SK-N-SH (cell line): ENCODE results near the gene BTNL2. TPM values are rescaled to one million over a fixed set of nuclear protein-coding genes. Genes with fewer than 3 reads are reported as not detected.

Experiments used
- CTCF ChIA-PET: fragments of 300-600, 350-600 bp; formaldehyde crosslinking; extraction: SDS; loops from one replicate; lab custom pipeline; 2021; lab: Yijun Ruan, JAX
- POLR2A ChIA-PET: fragments of 350-600 bp; sonication (Branson Sonifier 250); formaldehyde crosslinking; extraction: SDS; loops from one replicate; lab custom pipeline; 2020; ENCODE audit warnings: antibody characterized with exemption, inconsistent platforms; lab: Yijun Ruan, JAX
- DNase-seq: peaks from one replicate; pipeline ENCODE4 v3.0.0; 2012
- H2AFZ ChIP-seq: fragments of 200-600 bp; sonication (generic); 2 replicates; pipeline ENCODE4 v1.8.1; 2016; ENCODE audit warnings: antibody characterized with exemption, mild to moderate bottlenecking, low read depth
- H3F3A ChIP-seq: fragments of 200-600 bp; sonication (generic); replicated peaks from 2 replicates; pipeline ENCODE3; 2016; ENCODE audit warnings: antibody characterized with exemption, mild to moderate bottlenecking; ENCODE audit not compliant: insufficient read depth
- H3K27ac ChIP-seq, 2 experiments: fragments of 200-500 bp in 1 of 2; fragments of 200-600 bp in 1 of 2; sonication (Bioruptor generic) in 1 of 2; sonication (generic), shearing (Covaris generic) in 1 of 2; 2 replicates each; pipeline versions ENCODE4 v1.5.1 to v1.6.1; 2014 to 2016; ENCODE audit warnings: low read depth in 2 of 2, inconsistent platforms in 1 of 2, low read length in 1 of 2, mild to moderate bottlenecking in 1 of 2, mixed read lengths in 1 of 2
- H3K27me3 ChIP-seq: fragments of 200-600 bp; sonication (generic), shearing (Covaris generic); 2 replicates; pipeline ENCODE4 v1.6.1; 2016; ENCODE audit warnings: mixed run types; ENCODE audit not compliant: insufficient read depth
- H3K36me3 ChIP-seq, 2 experiments: fragments of 200-500 bp in 1 of 2; fragments of 200-600 bp in 1 of 2; sonication (Bioruptor generic) in 1 of 2; sonication (generic) in 1 of 2; replicated peaks in 1 of 2; 2 replicates each; pipeline versions ENCODE3 to v1.5.1; 2014 to 2016; ENCODE audit warnings: low read length in 1 of 2, mild to moderate bottlenecking in 1 of 2; ENCODE audit not compliant: insufficient read depth in 2 of 2, control insufficient read depth in 1 of 2
- H3K4me1 ChIP-seq, 2 experiments: fragments of 200-500 bp in 1 of 2; fragments of 200-600 bp in 1 of 2; sonication (Bioruptor generic) in 1 of 2; sonication (generic), shearing (Covaris generic) in 1 of 2; 2 replicates each; pipeline versions ENCODE4 v1.5.1 to v1.6.1; 2014 to 2016; ENCODE audit warnings: low read depth in 1 of 2, low read length in 1 of 2, mixed run types in 1 of 2; ENCODE audit not compliant: insufficient read depth in 2 of 2, control insufficient read depth in 1 of 2
- H3K4me2 ChIP-seq: fragments of 200-600 bp; sonication (generic), shearing (Covaris generic); 2 replicates; pipeline ENCODE4 v1.6.1; 2017; ENCODE audit warnings: mixed run types
- H3K4me3 ChIP-seq, 2 experiments: fragments of 200-500 bp in 1 of 2; fragments of 200-600 bp in 1 of 2; sonication (Bioruptor generic) in 1 of 2; sonication (generic), shearing (Covaris generic) in 1 of 2; 2 replicates each; pipeline versions ENCODE4 v1.5.1 to v1.8.1; 2014 to 2016; ENCODE audit warnings: low read depth in 2 of 2, inconsistent platforms in 1 of 2, low read length in 1 of 2, mild to moderate bottlenecking in 1 of 2, mixed read lengths in 1 of 2, moderate library complexity in 1 of 2
- H3K79me2 ChIP-seq: fragments of 200-600 bp; sonication (generic); 2 replicates; pipeline ENCODE4 v1.8.1; 2017; ENCODE audit warnings: mild to moderate bottlenecking; ENCODE audit not compliant: insufficient read depth
- H3K9ac ChIP-seq: fragments of 200-600 bp; sonication (generic); 2 replicates; pipeline ENCODE4 v1.6.1; 2017; ENCODE audit warnings: mixed run types
- H3K9me2 ChIP-seq: fragments of 200-600 bp; sonication (generic); 2 replicates; pipeline ENCODE4 v1.6.1; 2017; ENCODE audit warnings: mixed run types
- H3K9me3 ChIP-seq: fragments of 200-600 bp; sonication (generic); 2 replicates; pipeline ENCODE4 v1.6.1; 2017; ENCODE audit warnings: mixed run types, mild to moderate bottlenecking, moderate library complexity
- H4K20me1 ChIP-seq: fragments of 200-600 bp; sonication (generic); 2 replicates; pipeline ENCODE4 v1.6.1; 2017; ENCODE audit warnings: mild to moderate bottlenecking, mixed run types; ENCODE audit not compliant: insufficient read depth
- EP300 ChIP-seq, 2 experiments: IDR thresholded peaks; 2 replicates each; pipeline versions ENCODE4 v1.4.0 to v1.6.1; 2012; ENCODE audit warnings: borderline replicate concordance in 1 of 2, low read depth in 1 of 2, low read length in 1 of 2
- FOSL2 ChIP-seq: IDR thresholded peaks from 2 replicates; pipeline ENCODE4 v1.4.0; 2012; ENCODE audit warnings: low read depth, mild to moderate bottlenecking, moderate library complexity, borderline replicate concordance
- GATA2 ChIP-seq: sonication (generic); formaldehyde crosslinking; IDR thresholded peaks from 2 replicates; pipeline ENCODE4 v1.5.0; 2020; ENCODE audit warnings: mild to moderate bottlenecking, missing genetic modification reagents
- JUND ChIP-seq: IDR thresholded peaks from 2 replicates; pipeline ENCODE4 v1.4.0; 2012
- MEF2A ChIP-seq: IDR thresholded peaks from 2 replicates; pipeline ENCODE4 v1.4.0; 2012; ENCODE audit warnings: low read depth, borderline replicate concordance
- MXI1 ChIP-seq: IDR thresholded peaks from 2 replicates; pipeline ENCODE4 v1.6.1; 2012; ENCODE audit warnings: mild to moderate bottlenecking, low read depth, low read length, improper control_type of control experiment
- NRF1 ChIP-seq: IDR thresholded peaks from 2 replicates; pipeline ENCODE4 v1.6.1; 2012; ENCODE audit warnings: low read depth, mild to moderate bottlenecking, low read length
- PBX3 ChIP-seq: IDR thresholded peaks from 2 replicates; pipeline ENCODE4; 2012
- POLR2AphosphoS5 ChIP-seq: IDR thresholded peaks from 2 replicates; pipeline ENCODE4 v1.6.1; 2012; ENCODE audit warnings: low read depth, low read length
- RAD21 ChIP-seq: IDR thresholded peaks from 2 replicates; pipeline ENCODE4 v1.6.1; 2012; ENCODE audit warnings: mild to moderate bottlenecking, low read length
- RFX5 ChIP-seq: IDR thresholded peaks from 2 replicates; pipeline ENCODE4 v1.6.1; 2012; ENCODE audit warnings: mild to moderate bottlenecking, improper control_type of control experiment, low read length
- SIN3A ChIP-seq: IDR thresholded peaks from 2 replicates; pipeline ENCODE4 v1.6.1; 2012; ENCODE audit warnings: low read depth, mild to moderate bottlenecking, low read length, moderate library complexity, borderline replicate concordance
- SMC3 ChIP-seq: IDR thresholded peaks from 2 replicates; pipeline ENCODE4 v1.6.1; 2012; ENCODE audit warnings: low read depth, low read length, improper control_type of control experiment
- TAF1 ChIP-seq: IDR thresholded peaks from 2 replicates; pipeline ENCODE4 v1.6.1; 2012; ENCODE audit warnings: low read depth, mild to moderate bottlenecking, low read length, moderate library complexity, borderline replicate concordance
- TEAD4 ChIP-seq: IDR thresholded peaks from 2 replicates; pipeline ENCODE4 v1.4.0; 2012; ENCODE audit warnings: mild to moderate bottlenecking, borderline replicate concordance; ENCODE audit not compliant: insufficient read depth
- USF2 ChIP-seq: fragments of 150-350 bp; IDR thresholded peaks from 2 replicates; pipeline ENCODE4 v1.6.1; 2017; ENCODE audit warnings: antibody characterized with exemption, low read length, low read depth, borderline replicate concordance
- YY1 ChIP-seq: IDR thresholded peaks from 2 replicates; pipeline ENCODE4 v1.4.0; 2012; ENCODE audit warnings: low read depth, mild to moderate bottlenecking
- WGBS: methylation state at CpG from one replicate; pipeline ENCODE4 v1.1.6; 2017; ENCODE audit warnings: low lambda C conversion rate; 5-methylcytosine and 5-hydroxymethylcytosine counted together
- polyA plus RNA-seq, 3 experiments: library from polyadenylated mRNA; depleted of rRNA; stranded (reverse); fragments of >200 nt; gene quantifications; 2 replicates each; pipeline ENCODE4 v1.2.3, GENCODE V29; 2012
- TF ChIP-seq, protein P1 (sequence below): IDR thresholded peaks from 2 replicates; pipeline ENCODE4 v1.4.0; 2012; ENCODE audit warnings: low read depth, borderline replicate concordance
- TF ChIP-seq, protein P2 (sequence below): IDR thresholded peaks from 2 replicates; pipeline ENCODE4 v1.4.0; 2012; ENCODE audit warnings: low read depth

Gene BTNL2
- polyA plus RNA-seq, 1 of the 3 experiments (the other 2 are of a cell fraction) = not detected

GRCh38 chr6:32427934-32428474, 21.0 kb upstream of the BTNL2 start:
- WGBS = 2% methylated on average over 4 of the region's 4 CpGs
- TF ChIP-seq YY1 = no peak
- no peak for TF ChIP-seq USF2
- TF ChIP-seq, protein P1, sequence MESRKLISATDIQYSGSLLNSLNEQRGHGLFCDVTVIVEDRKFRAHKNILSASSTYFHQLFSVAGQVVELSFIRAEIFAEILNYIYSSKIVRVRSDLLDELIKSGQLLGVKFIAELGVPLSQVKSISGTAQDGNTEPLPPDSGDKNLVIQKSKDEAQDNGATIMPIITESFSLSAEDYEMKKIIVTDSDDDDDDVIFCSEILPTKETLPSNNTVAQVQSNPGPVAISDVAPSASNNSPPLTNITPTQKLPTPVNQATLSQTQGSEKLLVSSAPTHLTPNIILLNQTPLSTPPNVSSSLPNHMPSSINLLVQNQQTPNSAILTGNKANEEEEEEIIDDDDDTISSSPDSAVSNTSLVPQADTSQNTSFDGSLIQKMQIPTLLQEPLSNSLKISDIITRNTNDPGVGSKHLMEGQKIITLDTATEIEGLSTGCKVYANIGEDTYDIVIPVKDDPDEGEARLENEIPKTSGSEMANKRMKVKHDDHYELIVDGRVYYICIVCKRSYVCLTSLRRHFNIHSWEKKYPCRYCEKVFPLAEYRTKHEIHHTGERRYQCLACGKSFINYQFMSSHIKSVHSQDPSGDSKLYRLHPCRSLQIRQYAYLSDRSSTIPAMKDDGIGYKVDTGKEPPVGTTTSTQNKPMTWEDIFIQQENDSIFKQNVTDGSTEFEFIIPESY = no peak
- TF ChIP-seq PBX3 = no peak
- no peak for TF ChIP-seq JUND
- TF ChIP-seq POLR2AphosphoS5 = no peak
- no peak for TF ChIP-seq MEF2A
- TF ChIP-seq, all 33 proteins: peak for 0
- POLR2A ChIA-PET = no interaction called here

GRCh38 chr6:32427218-32427617, 20.2 kb upstream of the BTNL2 start:
- WGBS = 0% methylated on average over 1 of the region's 1 CpG
- Histone ChIP-seq H3K4me1 (no peaks in the 10 kb centered on the region), H3K9me2 (no peaks in the 10 kb centered on the region; the same call in 1 of the 2 replicates), H3K36me3 (no peaks in the 10 kb centered on the region), H4K20me1 (no peaks in the 10 kb centered on the region), H3K27me3 (no peaks in the 10 kb centered on the region), H2AFZ (no peak overlapping the region), H3K9ac (no peak overlapping the region), H3K9me3 (no peaks in the 10 kb centered on the region), H3K79me2 (no peaks in the 10 kb centered on the region), H3K4me3 (no peak overlapping the region), H3K27ac (no peak overlapping the region), H3F3A (no peaks in the 10 kb centered on the region), H3K4me2 (no peak overlapping the region)
- DNase-seq = no peak
- CTCF ChIA-PET = interaction anchor here (1.6 to 5.9 kb wide), 2 partner anchors 13 to 273 kb away, joined by 4 to 29 read pairs; no protein-coding TSS in a partner anchor
- POLR2A ChIA-PET = no interaction called here
- TF ChIP-seq SIN3A (no peak), TEAD4 (no peak), MEF2A (no peak), RAD21 (no peak), RFX5 (no peak), SMC3 (no peak), FOSL2 (no peak), YY1 (no peak), MXI1 (no peak), EP300 (IDR thresholded peaks at IDR 0.05; ENCODE audit: borderline replicate concordance in 1 of 2, low read depth in 1 of 2, low read length in 1 of 2) (no peak), TAF1 (no peak), NRF1 (no peak), PBX3 (no peak), GATA2 (no peak)
- TF ChIP-seq, protein P1 = no peak
- TF ChIP-seq, protein P2, sequence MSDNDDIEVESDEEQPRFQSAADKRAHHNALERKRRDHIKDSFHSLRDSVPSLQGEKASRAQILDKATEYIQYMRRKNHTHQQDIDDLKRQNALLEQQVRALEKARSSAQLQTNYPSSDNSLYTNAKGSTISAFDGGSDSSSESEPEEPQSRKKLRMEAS = no peak

More at GRCh38 chr6:32427934-32428474, 21.0 kb upstream of the BTNL2 start:
- H3K36me3 ChIP-seq = no peaks in the 10 kb centered on the region
- H3K4me1 ChIP-seq = no peaks in the 10 kb centered on the region
- no peak overlapping the region for H3K27ac ChIP-seq
- no peak overlapping the region for H3K9ac ChIP-seq
- H3F3A ChIP-seq = no peaks in the 10 kb centered on the region
- no peaks in the 10 kb centered on the region for H4K20me1 ChIP-seq
- H3K79me2 ChIP-seq = no peaks in the 10 kb centered on the region
- DNase-seq = no peak
- no peaks in the 10 kb centered on the region for H3K27me3 ChIP-seq
- H3K9me2 ChIP-seq = no peaks in the 10 kb centered on the region; the same call in 1 of the 2 replicates
- CTCF ChIA-PET = no interaction called here
- H3K4me3 ChIP-seq = no peak overlapping the region
- no peak overlapping the region for H2AFZ ChIP-seq
- H3K9me3 ChIP-seq = no peaks in the 10 kb centered on the region
- H3K4me2 ChIP-seq = no peak overlapping the region
